SK-N-SH treated with all-trans-retinoic acid at 6 μM for 48 hours (cell line): ENCODE data around the gene RLN3.
"Not testable (repeated sequence)": the region's sequence is repeated elsewhere in the genome, so short reads cannot be mapped to it uniquely, and the experiment has no call there.

Experiments used
- ATAC-seq: fragments of 200-7000 bp; cut with Tn5 transposase; 3 replicates; pipeline ENCODE4 v1.9.1; 2020; ENCODE audit warnings: mild to moderate bottlenecking, moderate library complexity
- ARNTL ChIP-seq: fragments of 450-650 bp; formaldehyde crosslinking; IDR thresholded peaks from 2 replicates; pipeline ENCODE4 v1.5.0; 2020; ENCODE audit warnings: low read depth, mild to moderate bottlenecking, moderate library complexity, borderline replicate concordance
- BACH2 ChIP-seq: fragments of 250-450 bp; sonication (Bioruptor Pico); IDR thresholded peaks from 2 replicates; pipeline ENCODE4 v1.9.0; 2021; ENCODE audit warnings: mild to moderate bottlenecking, borderline replicate concordance
- CREB5 ChIP-seq: fragments of 250-450 bp; sonication (Bioruptor Pico); IDR thresholded peaks from 2 replicates; pipeline ENCODE4 v1.5.1; 2020; ENCODE audit warnings: low read depth, mild to moderate bottlenecking, moderate library complexity
- CSDC2 ChIP-seq: fragments of 250-450 bp; sonication (Bioruptor Pico); IDR thresholded peaks from 2 replicates; pipeline ENCODE4 v1.5.0; 2020; ENCODE audit warnings: mild to moderate bottlenecking, moderate library complexity
- CSRNP3 ChIP-seq: fragments of 250-450 bp; sonication (Bioruptor Pico); IDR thresholded peaks from 2 replicates; pipeline ENCODE4 v1.5.1; 2021; ENCODE audit warnings: mild to moderate bottlenecking, moderate library complexity
- ESRRG ChIP-seq: fragments of 250-450 bp; sonication (Bioruptor Pico); IDR thresholded peaks from 2 replicates; pipeline ENCODE4 v1.6.1; 2021; ENCODE audit warnings: mild to moderate bottlenecking
- GLIS3 ChIP-seq: fragments of 250-450 bp; sonication (Bioruptor Pico); IDR thresholded peaks from 2 replicates; pipeline ENCODE4 v1.5.0; 2020; ENCODE audit warnings: mild to moderate bottlenecking, moderate library complexity
- ISL1 ChIP-seq: fragments of 250-450 bp; sonication (Bioruptor Pico); IDR thresholded peaks from 2 replicates; pipeline ENCODE4 v2.1.2; 2022; ENCODE audit warnings: mild to moderate bottlenecking, moderate library complexity
- OSR1 ChIP-seq: fragments of 250-450 bp; sonication (Bioruptor Pico); IDR thresholded peaks from 2 replicates; pipeline ENCODE4 v1.8.0; 2022; ENCODE audit warnings: moderate library complexity, mild to moderate bottlenecking, inconsistent platforms
- PATZ1 ChIP-seq: fragments of 250-450 bp; sonication (Bioruptor Pico); IDR thresholded peaks from 2 replicates; pipeline ENCODE4 v1.8.0; 2020; ENCODE audit warnings: mild to moderate bottlenecking, moderate library complexity, borderline replicate concordance
- POU6F1 ChIP-seq: fragments of 250-450 bp; sonication (Bioruptor Pico); IDR thresholded peaks from 2 replicates; pipeline ENCODE4 v1.8.0; 2021; ENCODE audit warnings: low read depth, mild to moderate bottlenecking, moderate library complexity, borderline replicate concordance
- PPARA ChIP-seq: fragments of 250-450 bp; sonication (Bioruptor Pico); IDR thresholded peaks from 2 replicates; pipeline ENCODE4 v1.5.0; 2020; ENCODE audit warnings: mild to moderate bottlenecking, borderline replicate concordance
- RARB ChIP-seq: fragments of 250-450 bp; sonication (Bioruptor Pico); IDR thresholded peaks from 2 replicates; pipeline ENCODE4 v1.8.0; 2021; ENCODE audit warnings: mild to moderate bottlenecking, moderate library complexity
- SNAI2 ChIP-seq: fragments of 250-450 bp; sonication (Bioruptor Pico); IDR thresholded peaks from 2 replicates; pipeline ENCODE4 v1.5.0; 2020; ENCODE audit warnings: mild to moderate bottlenecking, moderate library complexity
- TCF4 ChIP-seq: fragments of 250-450 bp; sonication (Bioruptor Pico); IDR thresholded peaks from 2 replicates; pipeline ENCODE4 v1.8.0; 2021; ENCODE audit warnings: mild to moderate bottlenecking, moderate library complexity, borderline replicate concordance
- TSHZ2 ChIP-seq: fragments of 250-450 bp; sonication (Bioruptor Pico); IDR thresholded peaks from 2 replicates; pipeline ENCODE4 v1.5.0; 2020; ENCODE audit warnings: mild to moderate bottlenecking, moderate library complexity
- ZC3H10 ChIP-seq: fragments of 250-450 bp; sonication (Bioruptor Pico); IDR thresholded peaks from 2 replicates; pipeline ENCODE4 v1.5.1; 2021; ENCODE audit warnings: mild to moderate bottlenecking, moderate library complexity
- ZFP3 ChIP-seq: fragments of 250-450 bp; sonication (Bioruptor Pico); IDR thresholded peaks from 2 replicates; pipeline ENCODE4 v1.5.0; 2020; ENCODE audit warnings: mild to moderate bottlenecking, moderate library complexity
- ZNF565 ChIP-seq: fragments of 450-650 bp; formaldehyde crosslinking; conservative IDR thresholded peaks from 2 replicates; pipeline ENCODE4 v1.5.0; 2020; ENCODE audit warnings: low read depth, mild to moderate bottlenecking, moderate library complexity
- ZNF70 ChIP-seq: fragments of 450-650 bp; formaldehyde crosslinking; IDR thresholded peaks from 2 replicates; pipeline ENCODE4 v1.5.0; 2020; ENCODE audit warnings: mild to moderate bottlenecking, moderate library complexity
- ZNF8 ChIP-seq: fragments of 450-650 bp; formaldehyde crosslinking; IDR thresholded peaks from 2 replicates; pipeline ENCODE4 v1.5.0; 2020; ENCODE audit warnings: mild to moderate bottlenecking, moderate library complexity

RLN3 gene

GRCh38 chr19:14050512-14050911 is 22.6 kb downstream of the RLN3 start (continued):
- TF ChIP-seq GLIS3 (CRISPR knock-in tag) (no peak), RARB (CRISPR knock-in tag) (no peak)

- ATAC-seq = not testable (repeated sequence)
These were observed 23.0 kb downstream of the RLN3 start for GRCh38 chr19:14050961-14051360.

GRCh38 chr19:14051980-14052379 is 24.0 kb downstream of the RLN3 start:
- no peak for TF ChIP-seq OSR1
- no peak for TF ChIP-seq ISL1 (CRISPR knock-in tag)
- ATAC-seq = no peak

- TF ChIP-seq TSHZ2 (CRISPR knock-in tag) (no peak), ARNTL (CRISPR knock-in tag) (no peak), ZC3H10 (CRISPR knock-in tag) (no peak), ISL1 (CRISPR knock-in tag) (no peak), ZNF70 (CRISPR knock-in tag) (no peak), ZFP3 (CRISPR knock-in tag) (no peak), ZNF565 (CRISPR knock-in tag) (no peak), GLIS3 (CRISPR knock-in tag) (no peak), TCF4 (CRISPR knock-in tag) (no peak), SNAI2 (CRISPR knock-in tag) (no peak), POU6F1 (CRISPR knock-in tag) (no peak), CSRNP3 (CRISPR knock-in tag) (no peak), ZNF8 (CRISPR knock-in tag) (no peak), BACH2 (CRISPR knock-in tag) (no peak)
- ATAC-seq = no peak
These were observed 24.5 kb downstream of the RLN3 start for GRCh38 chr19:14052470-14052869.

GRCh38 chr19:14053032-14053431 is 25.1 kb downstream of the RLN3 start:
- no peak for ATAC-seq
- TF ChIP-seq ZNF565 (CRISPR knock-in tag) (no peak), PATZ1 (CRISPR knock-in tag) (no peak), TSHZ2 (CRISPR knock-in tag) (no peak), ISL1 (CRISPR knock-in tag) (no peak), POU6F1 (CRISPR knock-in tag) (no peak), CSDC2 (CRISPR knock-in tag) (no peak), CREB5 (no peak), ESRRG (CRISPR knock-in tag) (no peak), BACH2 (CRISPR knock-in tag) (no peak), ZNF70 (CRISPR knock-in tag) (no peak), PPARA (no peak), ZNF8 (CRISPR knock-in tag) (no peak), SNAI2 (CRISPR knock-in tag) (no peak), OSR1 (no peak), RARB (CRISPR knock-in tag) (no peak)
